Esophagus muscularis mucosa (tissue), 4 donors: ENCODE results near the gene PC. TPM values are rescaled to one million over a fixed set of nuclear protein-coding genes. Genes with fewer than 3 reads are reported as not detected.

ENCODE experiments used
- DNase-seq: peaks from one replicate; pipeline ENCODE4 v3.0.0-alpha.2; 2017; ENCODE audit errors: extremely low spot score
- H3K27ac ChIP-seq, 4 donors: fragments of 200-600 bp; sonication (generic); replicated peaks in 1 of 4; 1 replicate in 3 of 4; 2 replicates in 1 of 4; pipeline ENCODE4 v1.5.1; 2016 to 2019; ENCODE audit warnings: mild to moderate bottlenecking in 1 of 4
- H3K27me3 ChIP-seq, 4 donors: fragments of 200-600 bp; sonication (generic); one replicate each; pipeline versions ENCODE4 v1.5.1 to v1.6.0; 2016 to 2019
- H3K36me3 ChIP-seq, 4 donors: fragments of 200-600 bp; sonication (generic); one replicate each; pipeline ENCODE4 v1.5.1; 2016 to 2019
- H3K4me1 ChIP-seq, 4 donors: fragments of 200-600 bp; sonication (generic); one replicate each; pipeline ENCODE4 v1.5.1; 2016 to 2019
- H3K4me3 ChIP-seq, 4 donors: fragments of 200-600 bp; sonication (generic); 1 replicate in 2 of 4; 2 replicates in 2 of 4; pipeline ENCODE4 v1.5.1; 2016 to 2019; ENCODE audit warnings: mild to moderate bottlenecking in 4 of 4, moderate library complexity in 1 of 4
- H3K9me3 ChIP-seq, 4 donors: fragments of 200-600 bp; sonication (generic); 1 replicate in 3 of 4; 2 replicates in 1 of 4; pipeline ENCODE4 v1.5.1; 2016 to 2019
- CTCF ChIP-seq, 3 experiments: fragments of 200-600 bp in 2 of 3; fragments of 450-650 bp in 1 of 3; sonication (generic) in 2 of 3; IDR thresholded peaks; one replicate each; pipeline ENCODE4 v1.5.1; 2017 to 2019; ENCODE audit warnings: antibody characterized with exemption in 3 of 3, mild to moderate bottlenecking in 2 of 3, moderate library complexity in 1 of 3
- EP300 ChIP-seq: sonication (generic); formaldehyde crosslinking; IDR thresholded peaks from one replicate; pipeline ENCODE4 v1.6.1; 2017; ENCODE audit warnings: antibody characterized with exemption
- POLR2A ChIP-seq: fragments of 450-650 bp; IDR thresholded peaks from one replicate; pipeline ENCODE4 v1.6.1; 2017; ENCODE audit warnings: antibody characterized with exemption, moderate library complexity, mild to moderate bottlenecking, low read depth
- POLR2AphosphoS5 ChIP-seq, 2 donors: sonication (generic); formaldehyde crosslinking; IDR thresholded peaks; one replicate each; pipeline ENCODE4 v1.6.1; 2017; ENCODE audit warnings: antibody characterized with exemption in 2 of 2
- WGBS: methylation state at CpG from one replicate; pipeline ENCODE4 v1.1.5; 2018; 5-methylcytosine and 5-hydroxymethylcytosine counted together
- intact Hi-C: fragments of 100-400 bp; cut with DNase I; formaldehyde crosslinking; loops from one replicate; pipeline ENCODE4 v1.15.1; 2023
- total RNA-seq, 4 donors: library from RNA; depleted of rRNA; stranded (reverse); fragments of >200 nt; gene quantifications; one replicate each; pipeline versions ENCODE4 v1.1.0 to v1.2.1, GENCODE V29; 2016

The PC gene
- total RNA-seq, 4 donors from 2014 or later = 2.1 to 5.5 (median 5.1) TPM

- Histone ChIP-seq H3K36me3 (no peaks in the 10 kb centered on the region), H3K4me1 (peaks cover 0 to 43% (median 33%) of the 10 kb centered on the region in 4 donors), H3K4me3 (no peak overlapping the region), H3K9me3 (no peaks in the 10 kb centered on the region), H3K27me3 (no peaks in the 10 kb centered on the region), H3K27ac (no peak overlapping the region)
- intact Hi-C loops = no loop called here
- no peak for DNase-seq
- 80% methylated on average over 8 of the region's 14 CpGs for WGBS
- TF ChIP-seq POLR2A = no peak
- TF ChIP-seq CTCF (IDR thresholded peaks at IDR 0.05) = no peak
- no peak for TF ChIP-seq EP300
- TF ChIP-seq POLR2AphosphoS5 (IDR thresholded peaks at IDR 0.05) = no peak
These were observed 77.4 kb downstream of the PC start for GRCh38 chr11:66880496-66881450.

- no peak for TF ChIP-seq POLR2AphosphoS5 (IDR thresholded peaks at IDR 0.05)
- TF ChIP-seq CTCF (IDR thresholded peaks at IDR 0.05) = no peak
- no peak for TF ChIP-seq EP300
- TF ChIP-seq POLR2A = no peak
- Histone ChIP-seq H3K36me3 (no peaks in the 10 kb centered on the region), H3K27me3 (no peaks in the 10 kb centered on the region), H3K4me3 (no peak overlapping the region), H3K9me3 (no peaks in the 10 kb centered on the region), H3K4me1 (peaks cover 0 to 43% (median 33%) of the 10 kb centered on the region in 4 donors), H3K27ac (no peak overlapping the region)
- intact Hi-C loops = no loop called here
- 83% methylated on average over 8 of the region's 8 CpGs for WGBS
- DNase-seq = no peak
These were observed 78.2 kb downstream of the PC start for GRCh38 chr11:66879999-66880398.

- no peaks in the 10 kb centered on the region for H3K36me3 ChIP-seq
- H3K27ac ChIP-seq = no peak overlapping the region
- H3K4me3 ChIP-seq = no peak overlapping the region
- DNase-seq = no peak
- peaks cover 0 to 43% (median 33%) of the 10 kb centered on the region in 4 donors for H3K4me1 ChIP-seq
- WGBS = 93% methylated on average over 9 of the region's 9 CpGs
- no peaks in the 10 kb centered on the region for H3K9me3 ChIP-seq
- H3K27me3 ChIP-seq = no peaks in the 10 kb centered on the region
- TF ChIP-seq EP300 = no peak
- TF ChIP-seq POLR2AphosphoS5 (IDR thresholded peaks at IDR 0.05) = no peak
- no peak for TF ChIP-seq POLR2A
- intact Hi-C loops = no loop called here
These were observed 78.6 kb downstream of the PC start for GRCh38 chr11:66879583-66879982.

- Histone ChIP-seq H3K27ac (no peak overlapping the region), H3K36me3 (no peaks in the 10 kb centered on the region), H3K4me3 (no peak overlapping the region), H3K9me3 (no peaks in the 10 kb centered on the region), H3K4me1 (peaks cover 0 to 43% (median 33%) of the 10 kb centered on the region in 4 donors), H3K27me3 (no peaks in the 10 kb centered on the region)
- intact Hi-C loops = no loop called here
- TF ChIP-seq EP300 (no peak), POLR2A (no peak), CTCF (IDR thresholded peaks at IDR 0.05) (no peak), POLR2AphosphoS5 (IDR thresholded peaks at IDR 0.05) (no peak)
- DNase-seq = no peak
- whole genome bisulfite sequencing = 95% methylated on average over 3 of the region's 7 CpGs
These were observed 79.2 kb downstream of the PC start for GRCh38 chr11:66879000-66879399.

GRCh38 chr11:66878474-66878873 is 79.7 kb downstream of the PC start:
- no peaks in the 10 kb centered on the region for H3K36me3 ChIP-seq
- peaks cover 0 to 39% (median 31%) of the 10 kb centered on the region in 4 donors for H3K4me1 ChIP-seq
- no peak for DNase-seq
- H3K9me3 ChIP-seq = no peaks in the 10 kb centered on the region
- no peak overlapping the region for H3K4me3 ChIP-seq
- no peak overlapping the region for H3K27ac ChIP-seq
- TF ChIP-seq POLR2A (no peak), CTCF (IDR thresholded peaks at IDR 0.05) (no peak), POLR2AphosphoS5 (IDR thresholded peaks at IDR 0.05) (no peak), EP300 (no peak)
- H3K27me3 ChIP-seq = no peaks in the 10 kb centered on the region
- intact Hi-C loops = no loop called here
- 42% methylated on average over 12 of the region's 12 CpGs for WGBS
